Stimulated activated naive CD8-positive, alpha-beta T cell treated with anti-CD3 and anti-CD28 coated beads, Interleukin-15, Interleukin-2, amounts not matched to agents 100 ng/mL and 50 ng/mL, for 24 hours (primary cell): ENCODE results near the gene TBL1X.

ENCODE experiments used
- H3K27ac Mint-ChIP-seq: one replicate; pipeline ENCODE4 v1.8.0; 2021; ENCODE audit warnings: mild to moderate bottlenecking, mixed read lengths
- H3K27me3 Mint-ChIP-seq: one replicate; pipeline ENCODE4 v1.8.0; 2021; ENCODE audit warnings: mixed read lengths
- H3K36me3 Mint-ChIP-seq: one replicate; pipeline ENCODE4 v1.8.0; 2021; ENCODE audit warnings: low read depth, mixed read lengths
- H3K4me1 Mint-ChIP-seq: one replicate; pipeline ENCODE4 v1.8.0; 2021; ENCODE audit warnings: low read depth, mixed read lengths
- H3K4me3 Mint-ChIP-seq: one replicate; pipeline ENCODE4 v1.8.0; 2021; ENCODE audit warnings: mild to moderate bottlenecking, mixed read lengths
- H3K9me3 Mint-ChIP-seq: one replicate; pipeline ENCODE4 v1.8.0; 2021; ENCODE audit warnings: mixed read lengths

Gene TBL1X

GRCh38 chrX:9593756-9594155 is 128.9 kb downstream of the TBL1X start:
- H3K9me3 Mint-ChIP-seq, result no peaks in the 10 kb centered on the region
- no peaks in the 10 kb centered on the region for H3K27me3 Mint-ChIP-seq
- peaks cover 13% of the 10 kb centered on the region for H3K36me3 Mint-ChIP-seq
- no peak overlapping the region for H3K27ac Mint-ChIP-seq
- no peak overlapping the region for H3K4me3 Mint-ChIP-seq
- H3K4me1 Mint-ChIP-seq, result peaks cover 6% of the 10 kb centered on the region

GRCh38 chrX:9595174-9595573 is 130.3 kb downstream of the TBL1X start:
- no peaks in the 10 kb centered on the region for H3K27me3 Mint-ChIP-seq
- H3K36me3 Mint-ChIP-seq, result peaks cover 5% of the 10 kb centered on the region
- H3K9me3 Mint-ChIP-seq, result no peaks in the 10 kb centered on the region
- H3K4me3 Mint-ChIP-seq, result no peak overlapping the region
- peaks cover 6% of the 10 kb centered on the region for H3K4me1 Mint-ChIP-seq
- H3K27ac Mint-ChIP-seq, result no peak overlapping the region

GRCh38 chrX:9596837-9597236 is 132.0 kb downstream of the TBL1X start:
- no peaks in the 10 kb centered on the region for H3K9me3 Mint-ChIP-seq
- H3K36me3 Mint-ChIP-seq, result peaks cover 4% of the 10 kb centered on the region

GRCh38 chrX:9597361-9598035 is 132.6 kb downstream of the TBL1X start:
- Mint-ChIP-seq H3K4me3 (no peak overlapping the region), H3K36me3 (peaks cover 5% of the 10 kb centered on the region), H3K27me3 (no peaks in the 10 kb centered on the region), H3K9me3 (no peaks in the 10 kb centered on the region), H3K27ac (no peak overlapping the region), H3K4me1 (peaks cover 11% of the 10 kb centered on the region)

More at GRCh38 chrX:9596837-9597236, 132.0 kb downstream of the TBL1X start:
- Mint-ChIP-seq H3K4me3 (no peak overlapping the region), H3K27ac (no peak overlapping the region), H3K4me1 (peaks cover 8% of the 10 kb centered on the region), H3K27me3 (no peaks in the 10 kb centered on the region)

- Mint-ChIP-seq H3K36me3 (peaks cover 5% of the 10 kb centered on the region), H3K9me3 (no peaks in the 10 kb centered on the region), H3K4me3 (no peak overlapping the region), H3K27ac (no peak overlapping the region), H3K4me1 (peaks cover 6% of the 10 kb centered on the region), H3K27me3 (no peaks in the 10 kb centered on the region)
Observed at GRCh38 chrX:9598344-9598743, 133.5 kb downstream of the TBL1X start.

- Mint-ChIP-seq H3K4me3 (no peak overlapping the region), H3K4me1 (peaks cover 7% of the 10 kb centered on the region), H3K36me3 (peaks cover 13% of the 10 kb centered on the region), H3K27ac (no peak overlapping the region), H3K27me3 (no peaks in the 10 kb centered on the region), H3K9me3 (no peaks in the 10 kb centered on the region)
Observed at GRCh38 chrX:9604111-9604907, 139.5 kb downstream of the TBL1X start.

- no peaks in the 10 kb centered on the region for H3K9me3 Mint-ChIP-seq
- H3K4me3 Mint-ChIP-seq, result no peak overlapping the region
- H3K27me3 Mint-ChIP-seq, result no peaks in the 10 kb centered on the region
- H3K4me1 Mint-ChIP-seq, result peaks cover 10% of the 10 kb centered on the region
- H3K36me3 Mint-ChIP-seq, result peaks cover 13% of the 10 kb centered on the region
- H3K27ac Mint-ChIP-seq, result no peak overlapping the region
Observed at GRCh38 chrX:9604908-9605306, 140.0 kb downstream of the TBL1X start.

- Mint-ChIP-seq H3K27me3 (no peaks in the 10 kb centered on the region), H3K4me1 (peaks cover 10% of the 10 kb centered on the region), H3K36me3 (peaks cover 13% of the 10 kb centered on the region), H3K4me3 (no peak overlapping the region), H3K27ac (no peak overlapping the region), H3K9me3 (no peaks in the 10 kb centered on the region)
Observed at GRCh38 chrX:9605484-9605883, 140.6 kb downstream of the TBL1X start.

- H3K9me3 Mint-ChIP-seq, result no peaks in the 10 kb centered on the region
- H3K27ac Mint-ChIP-seq, result no peak overlapping the region
- no peaks in the 10 kb centered on the region for H3K27me3 Mint-ChIP-seq
- H3K36me3 Mint-ChIP-seq, result peaks cover 12% of the 10 kb centered on the region
- no peak overlapping the region for H3K4me3 Mint-ChIP-seq
- H3K4me1 Mint-ChIP-seq, result peaks cover 6% of the 10 kb centered on the region
Observed at GRCh38 chrX:9606971-9607370, 142.1 kb downstream of the TBL1X start.

GRCh38 chrX:9609499-9609898 is 144.6 kb downstream of the TBL1X start:
- Mint-ChIP-seq H3K36me3 (no peaks in the 10 kb centered on the region), H3K4me1 (peaks cover 4% of the 10 kb centered on the region), H3K4me3 (no peak overlapping the region), H3K27me3 (no peaks in the 10 kb centered on the region), H3K27ac (no peak overlapping the region), H3K9me3 (no peaks in the 10 kb centered on the region)

GRCh38 chrX:9609987-9610386 is 145.1 kb downstream of the TBL1X start:
- H3K36me3 Mint-ChIP-seq, result no peaks in the 10 kb centered on the region
- H3K4me3 Mint-ChIP-seq, result no peak overlapping the region
- H3K9me3 Mint-ChIP-seq, result no peaks in the 10 kb centered on the region
- H3K4me1 Mint-ChIP-seq, result peaks cover 4% of the 10 kb centered on the region
- H3K27ac Mint-ChIP-seq, result no peak overlapping the region
- H3K27me3 Mint-ChIP-seq, result no peaks in the 10 kb centered on the region

- no peak overlapping the region for H3K4me3 Mint-ChIP-seq
- H3K27ac Mint-ChIP-seq, result no peak overlapping the region
- H3K9me3 Mint-ChIP-seq, result no peaks in the 10 kb centered on the region
- no peaks in the 10 kb centered on the region for H3K27me3 Mint-ChIP-seq
- H3K36me3 Mint-ChIP-seq, result no peaks in the 10 kb centered on the region
- H3K4me1 Mint-ChIP-seq, result peaks cover 4% of the 10 kb centered on the region
Observed at GRCh38 chrX:9610771-9611392, 146.0 kb downstream of the TBL1X start.

- no peaks in the 10 kb centered on the region for H3K36me3 Mint-ChIP-seq
- no peaks in the 10 kb centered on the region for H3K9me3 Mint-ChIP-seq
- no peak overlapping the region for H3K4me3 Mint-ChIP-seq
- peaks cover 4% of the 10 kb centered on the region for H3K4me1 Mint-ChIP-seq
- no peak overlapping the region for H3K27ac Mint-ChIP-seq
- H3K27me3 Mint-ChIP-seq, result no peaks in the 10 kb centered on the region
Observed at GRCh38 chrX:9611436-9612145, 146.7 kb downstream of the TBL1X start.

GRCh38 chrX:9612146-9612505 is 147.3 kb downstream of the TBL1X start:
- Mint-ChIP-seq H3K36me3 (no peaks in the 10 kb centered on the region), H3K4me1 (peaks cover 6% of the 10 kb centered on the region), H3K9me3 (no peaks in the 10 kb centered on the region), H3K27ac (no peak overlapping the region), H3K27me3 (no peaks in the 10 kb centered on the region), H3K4me3 (no peak overlapping the region)

GRCh38 chrX:9614016-9614415 is 149.2 kb downstream of the TBL1X start:
- peaks cover 8% of the 10 kb centered on the region for H3K4me1 Mint-ChIP-seq
- H3K4me3 Mint-ChIP-seq, result no peak overlapping the region
- no peak overlapping the region for H3K27ac Mint-ChIP-seq
- no peaks in the 10 kb centered on the region for H3K27me3 Mint-ChIP-seq
- H3K36me3 Mint-ChIP-seq, result no peaks in the 10 kb centered on the region
- H3K9me3 Mint-ChIP-seq, result no peaks in the 10 kb centered on the region
